ENCODE results near the gene OXA1L.
"Not testable (repeated sequence)": the region's sequence is repeated elsewhere in the genome, so short reads cannot be mapped to it uniquely, and the experiment has no call there.

OXA1L gene

GRCh38 chr14:22802860-22803686 is 36.6 kb downstream of the OXA1L start:
- no peak for DNase-seq

GRCh38 chr14:22803687-22803974 is 37.1 kb downstream of the OXA1L start:
- DNase-seq: no peak

GRCh38 chr14:22805235-22805634 is 38.7 kb downstream of the OXA1L start:
- DNase-seq: not testable (repeated sequence)

GRCh38 chr14:22807432-22808087 is 41.1 kb downstream of the OXA1L start:
- DNase-seq: no peak

GRCh38 chr14:22808388-22809209 is 42.1 kb downstream of the OXA1L start:
- DNase-seq: no peak

GRCh38 chr14:22811722-22812121 is 45.2 kb downstream of the OXA1L start:
- DNase-seq: no peak

GRCh38 chr14:22812744-22813143 is 46.3 kb downstream of the OXA1L start:
- DNase-seq: no peak

GRCh38 chr14:22813145-22813544 is 46.7 kb downstream of the OXA1L start:
- no peak for DNase-seq

- no peak for DNase-seq
Observed at GRCh38 chr14:22814373-22814772, 47.9 kb downstream of the OXA1L start.

- DNase-seq: no peak
Observed at GRCh38 chr14:22814941-22815713, 48.6 kb downstream of the OXA1L start, which contains the start of gene SLC7A7. Gene SLC7A7 (minus strand): TSS chr14:22815435. CDS start chr14:22813398, 2,037 bp downstream.

GRCh38 chr14:22819151-22819988 is 52.9 kb downstream of the OXA1L start:
- DNase-seq: no peak

GRCh38 chr14:22820731-22821130 is 54.2 kb downstream of the OXA1L start:
- DNase-seq: no peak

- no peak for DNase-seq
Observed at GRCh38 chr14:22821193-22822015, 54.9 kb downstream of the OXA1L start.

GRCh38 chr14:22822016-22822570 is 55.6 kb downstream of the OXA1L start:
- DNase-seq: no peak

Measured in NCI-H1105 treated with DMSO at 0.1 percent for 48 hours (cell line).